Naive thymus-derived CD4-positive, alpha-beta T cell (primary cell): ENCODE results near the gene GRK4. TPM values are rescaled to one million over a fixed set of nuclear protein-coding genes. Genes with fewer than 3 reads are reported as not detected.

Experiments used
- ATAC-seq: fragments of 150-1000 bp; cut with Tn5 transposase; 2 replicates; pipeline ENCODE4 v1.10.0; 2021; ENCODE audit warnings: mild to moderate bottlenecking, moderate library complexity
- CTCF ChIA-PET: fragments of 350-600 bp; sonication (Branson Sonifier 250); formaldehyde crosslinking; loops from one replicate; lab custom pipeline; 2021; ENCODE audit warnings: antibody characterized with exemption; lab: Charles Lee
- POLR2A ChIA-PET: fragments of 350-600 bp; sonication (Branson Sonifier 250); formaldehyde crosslinking; loops from one replicate; lab custom pipeline; 2021; ENCODE audit warnings: antibody characterized with exemption, inconsistent platforms; lab: Charles Lee
- DNase-seq, 9 donors: peaks; one replicate each; pipeline versions ENCODE4 v3.0.0 to v3.0.0-alpha.2; 2020 to 2022; ENCODE audit warnings: mixed read lengths in 1 of 9
- H3K27ac ChIP-seq: one replicate; pipeline ENCODE4 v1.7.0; 2013; ENCODE audit warnings: mild to moderate bottlenecking, low read depth, low read length, moderate library complexity
- H3K27me3 ChIP-seq, 2 donors: one replicate each; pipeline ENCODE4 v1.7.0; 2013; ENCODE audit warnings: low read length in 2 of 2, mild to moderate bottlenecking in 2 of 2, moderate library complexity in 2 of 2; ENCODE audit not compliant: control insufficient read depth in 2 of 2, insufficient read depth in 2 of 2
- H3K36me3 ChIP-seq, 3 experiments: 1 replicate in 2 of 3; 2 replicates in 1 of 3; pipeline ENCODE4 v1.7.0; 2013; ENCODE audit warnings: low read length in 3 of 3, mild to moderate bottlenecking in 3 of 3, moderate library complexity in 1 of 3; ENCODE audit not compliant: insufficient read depth in 3 of 3, control insufficient read depth in 2 of 3
- H3K4me1 ChIP-seq, 2 donors: one replicate each; pipeline ENCODE4 v1.7.0; 2013; ENCODE audit warnings: low read length in 2 of 2, mild to moderate bottlenecking in 2 of 2, moderate library complexity in 1 of 2; ENCODE audit not compliant: control insufficient read depth in 2 of 2, insufficient read depth in 2 of 2
- H3K4me3 ChIP-seq: 2 replicates; pipeline ENCODE4 v1.7.0; 2013; ENCODE audit warnings: mild to moderate bottlenecking, low read length
- H3K9me3 ChIP-seq, 3 experiments: 1 replicate in 2 of 3; 2 replicates in 1 of 3; pipeline ENCODE4 v1.7.0; 2013; ENCODE audit warnings: low read length in 3 of 3; ENCODE audit not compliant: control insufficient read depth in 2 of 3
- H3K27ac Mint-ChIP-seq, 9 donors: one replicate each; pipeline ENCODE4 v1.8.0; 2020 to 2022; ENCODE audit warnings: mixed read lengths in 9 of 9, mild to moderate bottlenecking in 8 of 9, moderate library complexity in 5 of 9, inconsistent platforms in 2 of 9
- H3K27me3 Mint-ChIP-seq, 5 donors: one replicate each; pipeline ENCODE4 v1.8.0; 2021 to 2022; ENCODE audit warnings: mixed read lengths in 5 of 5, mild to moderate bottlenecking in 1 of 5
- H3K36me3 Mint-ChIP-seq, 5 donors: one replicate each; pipeline ENCODE4 v1.8.0; 2020 to 2022; ENCODE audit warnings: mixed read lengths in 5 of 5, mild to moderate bottlenecking in 3 of 5, inconsistent platforms in 1 of 5
- H3K4me1 Mint-ChIP-seq, 7 donors: one replicate each; pipeline ENCODE4 v1.8.0; 2020 to 2022; ENCODE audit warnings: mixed read lengths in 7 of 7, mild to moderate bottlenecking in 3 of 7, inconsistent platforms in 1 of 7
- H3K4me3 Mint-ChIP-seq, 10 donors: one replicate each; pipeline ENCODE4 v1.8.0; 2020 to 2022; ENCODE audit warnings: mild to moderate bottlenecking in 10 of 10, mixed read lengths in 10 of 10, moderate library complexity in 6 of 10, inconsistent platforms in 2 of 10
- H3K9me3 Mint-ChIP-seq, 11 donors: one replicate each; pipeline ENCODE4 v1.8.0; 2020 to 2022; ENCODE audit warnings: mixed read lengths in 11 of 11, mild to moderate bottlenecking in 4 of 11, inconsistent platforms in 1 of 11, moderate library complexity in 1 of 11
- intact Hi-C, 2 donors: fragments of 100-400 bp; cut with micrococcal nuclease; formaldehyde crosslinking; loops; one replicate each; pipeline ENCODE4 v1.15.1; 2023
- polyA plus RNA-seq, 2 donors: library from polyadenylated mRNA; unstranded; fragments of 300-500 nt; fragmentation: Illumina TruSeq; gene quantifications; one replicate each; pipeline ENCODE4 v1.2.3, GENCODE V29; 2021
- total RNA-seq, 6 experiments: library from RNA in 5 of 6; stranded (reverse) in 5 of 6; gene quantifications; 1 replicate in 5 of 6; 2 replicates in 1 of 6; pipeline ENCODE4 v1.2.3 and lab custom pipeline; 2021 to 2026

GRK4 gene
- total and polyA plus RNA-seq, 7 experiments from 2014 or later: 1.7 to 4.0 (median 2.1) TPM

DNA sequence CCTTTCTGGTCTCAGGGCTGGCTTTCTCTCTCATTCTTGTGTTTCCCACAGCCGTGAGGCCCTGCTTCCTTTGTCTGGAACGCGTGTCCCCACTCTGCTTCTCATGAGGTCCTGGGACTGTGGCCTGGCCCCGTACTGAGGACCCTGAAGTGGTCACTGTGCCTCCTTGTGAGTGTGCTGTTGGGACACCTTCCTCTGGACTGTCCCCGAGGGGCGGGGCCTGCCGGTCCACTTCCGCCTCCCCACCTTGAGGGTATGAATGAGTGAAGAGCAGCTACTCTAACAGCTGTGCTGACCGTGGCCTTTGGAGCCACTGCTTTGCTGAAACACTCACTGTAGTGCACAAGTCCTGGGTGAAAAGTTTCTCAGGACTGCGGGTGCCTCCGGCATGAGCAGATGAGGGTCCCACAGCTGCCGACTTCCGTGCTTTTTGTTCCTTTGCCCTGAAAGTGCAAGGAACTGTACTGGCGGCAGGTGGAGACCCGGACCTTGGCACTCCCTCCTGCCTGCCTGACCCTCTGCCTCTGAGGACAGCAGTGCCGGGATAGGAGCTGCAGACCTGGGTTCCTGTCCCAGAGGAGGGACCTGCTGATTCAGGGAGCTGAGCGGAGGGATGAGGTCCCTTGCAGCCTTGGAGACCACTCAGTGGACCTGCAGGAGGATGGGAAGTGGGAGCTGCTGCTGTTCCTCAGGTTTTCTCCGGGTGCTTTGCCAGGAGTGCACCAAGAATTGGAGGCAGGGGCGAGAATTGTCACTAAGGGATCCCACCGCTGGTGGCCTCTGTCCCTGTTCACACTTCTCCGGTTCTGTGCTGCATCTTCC is 73.0 kb downstream of the GRK4 start:
- Histone ChIP-seq H3K27me3 (no peaks in the 10 kb centered on the region), H3K27ac (no peak overlapping the region), H3K4me3 (no peak overlapping the region), H3K36me3 (no peaks in the 10 kb centered on the region), H3K4me1 (peaks cover 13 to 15% of the 10 kb centered on the region in 2 donors), H3K9me3 (no peaks in the 10 kb centered on the region)
- peaks cover 0 to 14% (median 0%) of the 10 kb centered on the region in 5 donors for H3K27me3 Mint-ChIP-seq
- POLR2A ChIA-PET: no interaction called here
- H3K27ac Mint-ChIP-seq: peak overlapping the region in 2 of 9 donors; percentile 55 to 67
- CTCF ChIA-PET: interaction anchor here (0.6 to 1.3 kb wide), 2 partner anchors 274 to 284 kb away, joined by 3 read pairs; no protein-coding TSS in a partner anchor
- DNase-seq: no peak
- H3K4me1 Mint-ChIP-seq: peaks cover 21 to 30% (median 27%) of the 10 kb centered on the region in 7 donors
- no peak for ATAC-seq
- no peaks in the 10 kb centered on the region for H3K36me3 Mint-ChIP-seq
- intact Hi-C loops: loop anchor here in 1 of 2 donors (5.0 kb wide), 2 partner anchors 36 to 274 kb away; partner anchors contain the start of genes HTT and HTT-AS
- no peaks in the 10 kb centered on the region for H3K9me3 Mint-ChIP-seq
- peak overlapping the region in 3 of 10 donors; percentile 5 to 81 (median 59) for H3K4me3 Mint-ChIP-seq

DNA sequence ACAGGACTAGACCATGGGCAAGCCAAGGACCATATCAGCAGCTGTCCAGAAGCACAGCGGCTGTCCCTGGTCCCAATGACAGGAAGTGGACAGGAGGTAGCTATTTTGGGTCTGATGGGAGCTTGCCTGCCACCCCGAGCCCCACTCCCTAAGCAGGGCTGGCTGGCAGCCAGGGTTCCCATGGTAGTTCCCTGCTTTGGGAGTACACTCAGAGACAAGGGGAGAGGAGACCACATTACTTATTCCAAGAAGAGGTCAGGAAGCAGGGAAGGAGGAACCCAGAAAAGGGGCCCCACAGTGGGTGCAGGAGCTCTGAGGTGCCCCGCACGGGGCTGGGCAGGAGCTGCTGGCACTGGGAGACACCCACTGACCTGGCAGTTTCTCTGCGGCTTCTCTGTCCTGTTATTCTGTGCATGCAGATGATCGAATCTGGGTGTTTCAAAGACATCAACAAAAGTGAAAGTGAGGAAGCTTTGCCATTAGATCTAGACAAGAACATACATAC is 74.6 kb downstream of the GRK4 start:
- no peaks in the 10 kb centered on the region for H3K27me3 ChIP-seq
- Mint-ChIP-seq H3K4me1 (peaks cover 30 to 44% (median 37%) of the 10 kb centered on the region in 7 donors), H3K27ac (peak overlapping the region in 5 of 9 donors; percentile 52 to 92 (median 62)), H3K9me3 (no peaks in the 10 kb centered on the region), H3K27me3 (peaks cover 0 to 12% (median 0%) of the 10 kb centered on the region in 5 donors), H3K4me3 (peak overlapping the region; percentile 46 to 91 (median 82)), H3K36me3 (no peaks in the 10 kb centered on the region)
- H3K4me3 ChIP-seq: peak overlapping the region; percentile 41
- H3K4me1 ChIP-seq: peaks cover 20 to 23% of the 10 kb centered on the region in 2 donors
- peak overlapping the region; percentile 34 for H3K27ac ChIP-seq
- intact Hi-C loops: loop anchor here (1.0 to 5.0 kb wide), 7 partner anchors 7 to 276 kb away; partner anchors contain the start of genes GRK4 (in 1 of the 2), HTT (in 1 of the 2), HTT-AS (in 1 of the 2) and NOP14 (in 1 of the 2)
- ChIA-PET CTCF (interaction anchor here (0.6 to 1.2 kb wide), 5 partner anchors 44 to 502 kb away, joined by 3 to 5 read pairs (median 3); partner anchors contain the start of gene FAM193A), POLR2A (interaction anchor here (0.6 to 0.9 kb wide), 3 partner anchors 44 to 103 kb away, joined by 3 to 6 read pairs (median 3); no protein-coding TSS in a partner anchor)
- DNase-seq (peak in 3 of 9 donors; percentile 17 to 29 (median 17)), ATAC-seq (peak; percentile 10)
- no peaks in the 10 kb centered on the region for H3K9me3 ChIP-seq
- no peaks in the 10 kb centered on the region for H3K36me3 ChIP-seq

DNA sequence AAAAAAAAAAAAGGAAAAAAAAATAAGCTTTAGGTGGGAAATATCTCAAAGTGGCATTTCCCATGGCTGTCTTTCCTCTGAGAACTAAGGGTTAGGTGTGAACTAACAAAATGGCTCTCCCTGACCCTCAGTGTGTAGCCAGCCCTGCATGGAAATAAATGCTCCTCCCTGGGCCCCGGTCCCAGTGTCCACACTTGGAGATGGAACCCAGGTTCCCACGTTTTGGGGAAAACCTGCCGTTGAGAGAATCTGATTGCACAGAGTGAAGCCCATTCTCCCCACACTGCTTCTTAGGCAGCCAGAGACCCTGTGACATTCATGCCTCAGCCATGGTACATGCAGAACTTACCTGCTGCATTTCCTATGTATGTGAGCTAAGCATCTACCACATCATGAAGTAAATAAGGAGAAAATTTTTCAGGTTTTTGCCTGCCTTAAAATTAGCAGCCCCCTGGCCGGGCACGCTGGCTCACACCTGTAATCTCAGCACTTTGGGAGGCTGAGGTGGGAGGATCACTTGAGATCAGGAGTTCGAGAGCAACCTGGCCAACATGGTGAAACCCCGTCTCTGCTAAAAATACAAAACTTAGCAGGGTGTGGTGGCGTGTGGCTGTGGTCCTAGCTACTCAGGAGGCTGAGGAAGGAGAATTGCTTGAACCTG is 76.5 kb downstream of the GRK4 start:
- Histone ChIP-seq H3K4me3 (no peak overlapping the region), H3K36me3 (no peaks in the 10 kb centered on the region), H3K27me3 (no peaks in the 10 kb centered on the region), H3K9me3 (no peaks in the 10 kb centered on the region), H3K4me1 (peaks cover 25 to 27% of the 10 kb centered on the region in 2 donors), H3K27ac (no peak overlapping the region)
- peaks cover 0 to 8% (median 0%) of the 10 kb centered on the region in 5 donors for H3K27me3 Mint-ChIP-seq
- H3K4me3 Mint-ChIP-seq: peak overlapping the region in 2 of 10 donors; percentile 38 to 98
- H3K9me3 Mint-ChIP-seq: no peaks in the 10 kb centered on the region
- H3K36me3 Mint-ChIP-seq: peaks cover 0 to 3% (median 0%) of the 10 kb centered on the region in 5 donors
- intact Hi-C loops: loop anchor here in 1 of 2 donors (5.0 kb wide), 2 partner anchors 32 to 278 kb away; partner anchors contain the start of genes HTT and HTT-AS
- H3K4me1 Mint-ChIP-seq: peaks cover 32 to 57% (median 45%) of the 10 kb centered on the region in 7 donors
- ATAC-seq (no peak), DNase-seq (no peak)
- POLR2A ChIA-PET: interaction anchor here (0.6 kb wide), 1 partner anchor 1009 kb away, joined by 3 read pairs; no protein-coding TSS in a partner anchor
- H3K27ac Mint-ChIP-seq: no peak overlapping the region
- CTCF ChIA-PET: no interaction called here

DNA sequence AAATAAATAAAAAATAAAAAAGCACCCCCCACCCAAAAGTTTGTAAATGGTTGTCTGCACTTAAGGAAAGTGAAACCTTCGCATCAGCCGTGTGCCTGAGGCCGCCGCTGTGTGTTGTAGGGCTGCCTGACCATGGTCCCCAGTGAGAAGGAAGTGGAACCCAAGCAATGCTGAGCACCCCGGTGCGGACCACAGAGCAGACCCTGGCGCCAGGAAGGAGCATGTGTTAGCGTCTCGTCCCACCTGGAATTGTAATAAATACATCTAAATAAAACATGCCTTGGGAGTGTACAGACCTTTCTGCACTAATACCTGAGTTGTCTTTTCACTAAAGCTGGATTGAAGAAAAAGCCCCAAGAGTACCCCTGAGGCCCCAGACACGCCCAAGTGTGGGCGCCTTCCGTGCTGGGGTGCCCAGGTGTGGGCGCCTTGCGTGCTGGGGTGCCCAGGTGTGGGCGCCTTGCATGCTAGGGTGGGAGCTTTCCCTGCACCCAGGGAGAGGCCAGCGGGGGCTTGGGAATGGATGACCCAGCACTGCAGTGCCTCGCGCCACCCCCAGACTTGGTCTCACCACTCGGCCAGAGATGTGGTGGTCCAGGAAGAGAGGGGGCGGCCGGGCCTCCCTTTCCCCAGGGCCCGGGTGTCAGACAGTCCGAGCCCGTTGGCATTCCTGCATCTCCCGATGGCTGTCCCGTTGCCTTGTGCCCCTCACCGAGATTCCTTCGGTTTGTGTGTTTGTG is 77.3 kb downstream of the GRK4 start:
- CTCF ChIA-PET: interaction anchor here (0.9 kb wide), 1 partner anchor 105 kb away, joined by 3 read pairs; no protein-coding TSS in a partner anchor
- H3K4me1 ChIP-seq: peaks cover 33 to 35% of the 10 kb centered on the region in 2 donors
- POLR2A ChIA-PET: interaction anchor here (0.6 to 1.5 kb wide), 4 partner anchors 9 to 1010 kb away, joined by 3 to 4 read pairs (median 3); partner anchors contain the start of genes GRK4 and NOP14
- intact Hi-C loops: loop anchor here (1.0 kb wide), 3 partner anchors 34 to 106 kb away; partner anchors contain the start of genes GRK4 (in 1 of the 2), HTT (in 1 of the 2), HTT-AS (in 1 of the 2) and NOP14 (in 1 of the 2)
- peaks cover 0 to 5% (median 2%) of the 10 kb centered on the region in 11 donors for H3K9me3 Mint-ChIP-seq
- peaks cover 0 to 8% (median 0%) of the 10 kb centered on the region in 5 donors for H3K36me3 Mint-ChIP-seq
- no peaks in the 10 kb centered on the region for H3K36me3 ChIP-seq
- DNase-seq (no peak), ATAC-seq (no peak)
- H3K27me3 ChIP-seq: no peaks in the 10 kb centered on the region
- H3K4me3 Mint-ChIP-seq: peak overlapping the region; percentile 38 to 98 (median 89)
- peaks cover 0 to 11% (median 0%) of the 10 kb centered on the region in 5 donors for H3K27me3 Mint-ChIP-seq
- peak overlapping the region; percentile 66 for H3K4me3 ChIP-seq
- peak overlapping the region in 2 of 9 donors; percentile 17 to 87 for H3K27ac Mint-ChIP-seq
- no peak overlapping the region for H3K27ac ChIP-seq
- peaks cover 39 to 65% (median 53%) of the 10 kb centered on the region in 7 donors for H3K4me1 Mint-ChIP-seq
- no peaks in the 10 kb centered on the region for H3K9me3 ChIP-seq

DNA sequence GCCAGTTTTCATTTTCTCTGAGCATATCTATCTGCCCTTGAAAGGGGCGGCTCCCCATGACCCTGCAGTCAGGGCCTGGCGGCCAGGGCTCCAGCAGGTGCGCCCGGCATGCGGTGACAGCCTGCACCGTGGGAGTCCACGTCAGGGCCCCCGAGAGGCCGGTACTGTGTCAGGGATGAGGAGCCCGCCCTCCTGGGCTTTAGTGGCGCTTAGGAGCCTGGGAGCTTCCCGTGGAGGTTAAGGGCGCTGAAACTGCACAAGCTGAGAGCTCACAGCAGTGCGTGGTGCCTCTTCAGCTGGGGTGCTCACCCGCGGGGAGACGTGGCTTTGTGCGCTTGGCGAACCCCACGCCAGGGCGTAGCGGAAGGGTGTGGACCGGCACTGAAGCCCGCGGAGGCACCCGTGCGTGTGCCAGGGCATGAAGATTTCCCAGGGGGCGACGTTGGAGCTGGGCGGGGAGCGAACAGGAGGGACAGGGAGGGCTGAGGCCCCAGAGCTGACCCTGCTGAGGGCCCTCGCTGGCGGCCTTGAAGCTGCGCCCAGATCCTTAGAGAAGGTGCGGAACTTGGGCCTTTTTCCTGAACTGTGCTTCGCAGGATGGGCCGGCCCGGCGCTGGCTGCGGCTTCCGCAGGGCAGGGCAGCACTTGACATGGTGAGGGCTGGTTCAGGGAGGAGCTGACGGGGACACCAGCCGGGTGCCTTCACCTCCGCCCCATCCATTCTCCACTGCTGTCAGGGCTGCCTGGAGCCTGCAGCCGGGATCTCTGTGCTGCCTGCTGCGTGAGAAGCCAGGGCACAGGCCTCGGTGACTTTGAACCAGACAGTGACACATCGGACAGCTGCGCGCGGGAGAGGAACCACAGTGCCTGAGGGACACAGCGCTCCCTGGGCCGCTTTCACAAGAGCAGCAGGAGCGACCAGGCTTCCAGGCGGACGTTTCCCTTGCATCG is 78.1 kb downstream of the GRK4 start:
- Histone ChIP-seq H3K36me3 (no peaks in the 10 kb centered on the region), H3K9me3 (no peaks in the 10 kb centered on the region), H3K27ac (peak overlapping the region; percentile 54), H3K4me1 (peaks cover 38 to 39% of the 10 kb centered on the region in 2 donors), H3K4me3 (peak overlapping the region; percentile 66), H3K27me3 (no peaks in the 10 kb centered on the region)
- DNase-seq: peak in 8 of 9 donors; percentile 30 to 40 (median 36)
- peak; percentile 55 for ATAC-seq
- Mint-ChIP-seq H3K27me3 (peaks cover 0 to 6% (median 0%) of the 10 kb centered on the region in 5 donors), H3K4me1 (peaks cover 40 to 72% (median 59%) of the 10 kb centered on the region in 7 donors), H3K9me3 (peaks cover 0 to 9% (median 5%) of the 10 kb centered on the region in 11 donors), H3K4me3 (peak overlapping the region; percentile 83 to 98 (median 89)), H3K36me3 (peaks cover 0 to 10% (median 0%) of the 10 kb centered on the region in 5 donors), H3K27ac (peak overlapping the region in 8 of 9 donors; percentile 43 to 88 (median 84))
- intact Hi-C loops: loop anchor here (1.0 kb wide), 3 partner anchors 33 to 107 kb away; partner anchors contain the start of genes GRK4 (in 1 of the 2), HTT (in 1 of the 2), HTT-AS (in 1 of the 2) and NOP14 (in 1 of the 2)
- ChIA-PET CTCF (interaction anchor here (0.9 kb wide), 1 partner anchor 106 kb away, joined by 3 read pairs; no protein-coding TSS in a partner anchor), POLR2A (interaction anchor here (1.0 to 1.9 kb wide), 7 partner anchors 10 to 573 kb away, joined by 3 to 9 read pairs (median 3); partner anchors contain the start of genes GRK4, NOP14 and RNF4)
